ENCODE results near the gene IQCH. TPM values are rescaled to one million over a fixed set of nuclear protein-coding genes. Genes with fewer than 3 reads are reported as not detected.

The IQCH gene
- total RNA-seq, 1 experiment from 2014 or later: 2.4 TPM

DNA sequence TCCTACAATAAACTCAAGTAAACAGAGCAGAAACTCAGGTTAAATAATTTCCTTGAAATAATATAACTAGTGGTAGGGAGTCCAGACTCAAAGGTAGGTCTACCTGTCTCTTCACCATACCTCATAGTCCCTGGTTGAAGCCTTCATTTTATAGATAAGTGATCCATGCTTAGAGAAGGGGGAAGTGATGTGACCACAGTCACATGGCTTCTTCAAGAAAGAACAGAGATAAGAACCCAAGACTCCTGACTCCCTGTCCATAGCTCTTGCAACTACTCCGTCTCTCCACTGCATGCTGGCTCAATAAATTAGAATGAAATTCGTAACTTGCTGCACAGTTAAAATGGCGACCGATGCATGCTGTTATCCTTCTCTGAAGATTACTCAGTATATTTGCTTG is 255.3 kb downstream of the IQCH start:
- Histone ChIP-seq H3K4me3 (ENCODE audit: low read depth, low read length) (no peak overlapping the region), H3K36me3 (ENCODE audit: control insufficient read depth, insufficient read depth, low read length) (no peaks in the 10 kb centered on the region), H3K27me3 (replicated peaks; ENCODE audit: control insufficient read depth, insufficient read depth, low read length) (no peaks in the 10 kb centered on the region), H3K9me3 (no peaks in the 10 kb centered on the region), H3K4me1 (no peaks in the 10 kb centered on the region)
- Mint-ChIP-seq H3K4me3 (ENCODE audit: unreplicated experiment) (no peak overlapping the region), H3K27ac (ENCODE audit: unreplicated experiment) (no peak overlapping the region), H3K36me3 (ENCODE audit: insufficient read depth, unreplicated experiment) (peaks cover 12% of the 10 kb centered on the region), H3K27me3 (ENCODE audit: insufficient read depth, unreplicated experiment) (no peaks in the 10 kb centered on the region), H3K9me3 (ENCODE audit: unreplicated experiment) (no peaks in the 10 kb centered on the region), H3K4me1 (ENCODE audit: low read depth, unreplicated experiment) (peaks cover 7% of the 10 kb centered on the region)
- ChIA-PET POLR2A (no interaction called here), CTCF (no interaction called here)
- TF ChIP-seq, protein P1, sequence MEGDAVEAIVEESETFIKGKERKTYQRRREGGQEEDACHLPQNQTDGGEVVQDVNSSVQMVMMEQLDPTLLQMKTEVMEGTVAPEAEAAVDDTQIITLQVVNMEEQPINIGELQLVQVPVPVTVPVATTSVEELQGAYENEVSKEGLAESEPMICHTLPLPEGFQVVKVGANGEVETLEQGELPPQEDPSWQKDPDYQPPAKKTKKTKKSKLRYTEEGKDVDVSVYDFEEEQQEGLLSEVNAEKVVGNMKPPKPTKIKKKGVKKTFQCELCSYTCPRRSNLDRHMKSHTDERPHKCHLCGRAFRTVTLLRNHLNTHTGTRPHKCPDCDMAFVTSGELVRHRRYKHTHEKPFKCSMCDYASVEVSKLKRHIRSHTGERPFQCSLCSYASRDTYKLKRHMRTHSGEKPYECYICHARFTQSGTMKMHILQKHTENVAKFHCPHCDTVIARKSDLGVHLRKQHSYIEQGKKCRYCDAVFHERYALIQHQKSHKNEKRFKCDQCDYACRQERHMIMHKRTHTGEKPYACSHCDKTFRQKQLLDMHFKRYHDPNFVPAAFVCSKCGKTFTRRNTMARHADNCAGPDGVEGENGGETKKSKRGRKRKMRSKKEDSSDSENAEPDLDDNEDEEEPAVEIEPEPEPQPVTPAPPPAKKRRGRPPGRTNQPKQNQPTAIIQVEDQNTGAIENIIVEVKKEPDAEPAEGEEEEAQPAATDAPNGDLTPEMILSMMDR (IDR thresholded peaks at IDR 0.05; ENCODE audit: insufficient read depth in 1 of 2, low read depth in 1 of 2, low read length in 1 of 2, severe bottlenecking in 1 of 2, unreplicated experiment in 1 of 2): no peak
- no TSS peak for BruUV-seq (replicated peaks)
- intact Hi-C loops (cut with micrococcal nuclease; ENCODE audit: unreplicated experiment): no loop called here
- DNase-seq: no peak

DNA sequence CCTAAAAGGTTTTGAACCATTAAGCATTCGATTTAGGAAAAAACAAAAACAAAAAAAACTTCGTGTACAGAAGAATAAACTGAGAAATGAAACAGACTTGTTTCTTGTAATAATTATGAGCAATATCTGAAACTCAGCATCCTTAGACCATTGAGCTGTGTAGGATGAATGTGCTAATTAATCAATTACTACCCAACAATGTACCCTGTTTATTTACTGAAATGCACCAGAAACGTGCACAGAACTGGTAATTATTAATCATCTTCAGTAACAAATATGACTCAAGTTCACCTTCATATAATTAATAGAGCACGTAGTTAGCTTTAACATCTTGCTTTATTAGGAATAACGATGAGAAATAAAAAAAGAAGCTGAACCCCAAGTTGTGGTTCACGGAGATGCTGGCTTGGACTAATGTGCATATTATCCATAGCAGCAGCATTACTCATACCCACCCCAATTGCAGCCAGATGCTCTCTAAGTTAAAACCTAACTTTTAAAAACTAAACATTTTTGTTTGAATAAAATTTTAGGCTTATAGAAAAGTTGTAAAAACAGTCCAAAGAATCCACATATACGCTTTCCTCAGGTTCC is 256.1 kb downstream of the IQCH start:
- Histone ChIP-seq H3K4me1 (no peaks in the 10 kb centered on the region), H3K9me3 (no peaks in the 10 kb centered on the region), H3K27me3 (replicated peaks; ENCODE audit: control insufficient read depth, insufficient read depth, low read length) (no peaks in the 10 kb centered on the region), H3K4me3 (ENCODE audit: low read depth, low read length) (no peak overlapping the region), H3K36me3 (ENCODE audit: control insufficient read depth, insufficient read depth, low read length) (no peaks in the 10 kb centered on the region)
- TF ChIP-seq, protein P1 (IDR thresholded peaks at IDR 0.05; ENCODE audit: insufficient read depth in 1 of 2, low read depth in 1 of 2, low read length in 1 of 2, severe bottlenecking in 1 of 2, unreplicated experiment in 1 of 2): no peak
- intact Hi-C loops (cut with micrococcal nuclease; ENCODE audit: unreplicated experiment): no loop called here
- BruUV-seq (replicated peaks): no TSS peak
- ChIA-PET CTCF (no interaction called here), POLR2A (no interaction called here)
- Mint-ChIP-seq H3K9me3 (ENCODE audit: unreplicated experiment) (no peaks in the 10 kb centered on the region), H3K4me3 (ENCODE audit: unreplicated experiment) (no peak overlapping the region), H3K27ac (ENCODE audit: unreplicated experiment) (no peak overlapping the region), H3K36me3 (ENCODE audit: insufficient read depth, unreplicated experiment) (peaks cover 12% of the 10 kb centered on the region), H3K4me1 (ENCODE audit: low read depth, unreplicated experiment) (peaks cover 5% of the 10 kb centered on the region), H3K27me3 (ENCODE audit: insufficient read depth, unreplicated experiment) (no peaks in the 10 kb centered on the region)
- DNase-seq: no peak

DNA sequence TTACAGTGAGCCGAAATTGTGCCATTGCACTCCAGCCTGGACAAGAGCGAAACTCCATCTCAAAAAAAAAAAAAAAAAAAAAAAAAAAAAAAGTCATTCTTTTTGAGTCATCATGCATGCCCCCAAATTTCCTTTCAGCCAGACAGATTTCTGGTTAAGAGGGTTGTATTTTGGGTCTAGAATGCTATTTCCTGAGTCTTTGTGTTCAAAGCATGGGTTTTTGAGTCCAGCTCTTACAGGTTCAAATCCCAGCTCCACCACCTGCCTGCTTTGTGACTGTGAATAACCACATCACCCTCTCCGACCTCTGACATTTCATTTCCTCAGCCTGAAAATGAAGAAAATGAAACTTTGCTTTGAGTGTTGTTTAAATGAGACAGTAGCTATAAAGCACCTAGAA is 257.0 kb downstream of the IQCH start:
- Mint-ChIP-seq H3K4me3 (ENCODE audit: unreplicated experiment) (no peak overlapping the region), H3K9me3 (ENCODE audit: unreplicated experiment) (no peaks in the 10 kb centered on the region), H3K36me3 (ENCODE audit: insufficient read depth, unreplicated experiment) (peaks cover 12% of the 10 kb centered on the region), H3K4me1 (ENCODE audit: low read depth, unreplicated experiment) (no peaks in the 10 kb centered on the region), H3K27ac (ENCODE audit: unreplicated experiment) (no peak overlapping the region), H3K27me3 (ENCODE audit: insufficient read depth, unreplicated experiment) (no peaks in the 10 kb centered on the region)
- Histone ChIP-seq H3K36me3 (ENCODE audit: control insufficient read depth, insufficient read depth, low read length) (no peaks in the 10 kb centered on the region), H3K4me3 (ENCODE audit: low read depth, low read length) (no peak overlapping the region), H3K4me1 (no peaks in the 10 kb centered on the region), H3K9me3 (no peaks in the 10 kb centered on the region), H3K27me3 (replicated peaks; ENCODE audit: control insufficient read depth, insufficient read depth, low read length) (no peaks in the 10 kb centered on the region)
- no peak for DNase-seq
- POLR2A ChIA-PET: no interaction called here
- no TSS peak for BruUV-seq (replicated peaks)
- CTCF ChIA-PET: no interaction called here
- TF ChIP-seq, protein P1 (IDR thresholded peaks at IDR 0.05; ENCODE audit: insufficient read depth in 1 of 2, low read depth in 1 of 2, low read length in 1 of 2, severe bottlenecking in 1 of 2, unreplicated experiment in 1 of 2): no peak
- intact Hi-C loops (cut with micrococcal nuclease; ENCODE audit: unreplicated experiment): no loop called here
